Ecto neural progenitor cell (in vitro differentiated cells): ENCODE results near the gene CRHR2.

Experiments used
- DNase-seq: peaks from one replicate; pipeline ENCODE4 v3.0.0-alpha.2; 2018; ENCODE audit warnings: low spot score

CRHR2 gene

GRCh38 chr7:30706908-30707307 lies 24.7 kb upstream of the CRHR2 start:
- no peak for DNase-seq

- DNase-seq, result no peak
Observed at GRCh38 chr7:30706316-30706715, 24.1 kb upstream of the CRHR2 start.

- no peak for DNase-seq
Observed at GRCh38 chr7:30705596-30705995, 23.3 kb upstream of the CRHR2 start.

- no peak for DNase-seq
Observed at GRCh38 chr7:30705008-30705407, 22.8 kb upstream of the CRHR2 start.

GRCh38 chr7:30703756-30704155 lies 21.5 kb upstream of the CRHR2 start:
- no peak for DNase-seq

GRCh38 chr7:30702200-30702599 lies 19.9 kb upstream of the CRHR2 start:
- no peak for DNase-seq

- DNase-seq, result no peak
Observed at GRCh38 chr7:30700941-30701340, 18.7 kb upstream of the CRHR2 start.

- DNase-seq, result no peak
Observed at GRCh38 chr7:30699706-30700495, 17.6 kb upstream of the CRHR2 start.

GRCh38 chr7:30698481-30698880 lies 16.2 kb upstream of the CRHR2 start:
- no peak for DNase-seq

- DNase-seq, result no peak
Observed at GRCh38 chr7:30697719-30698460, 15.6 kb upstream of the CRHR2 start.

GRCh38 chr7:30694774-30695721 lies 12.8 kb upstream of the CRHR2 start:
- no peak for DNase-seq

GRCh38 chr7:30694218-30694745 lies 12.0 kb upstream of the CRHR2 start:
- DNase-seq, result no peak

- DNase-seq, result no peak
Observed at GRCh38 chr7:30692882-30693281, 10.6 kb upstream of the CRHR2 start.

GRCh38 chr7:30692438-30692837 lies 10.2 kb upstream of the CRHR2 start:
- no peak for DNase-seq

GRCh38 chr7:30690011-30690410 lies 7.8 kb upstream of the CRHR2 start:
- no peak for DNase-seq

- DNase-seq, result no peak
Observed at GRCh38 chr7:30688718-30689221, 6.5 kb upstream of the CRHR2 start.

- DNase-seq, result no peak
Observed at GRCh38 chr7:30687604-30688003, 5.3 kb upstream of the CRHR2 start.

GRCh38 chr7:30684351-30684750 lies 2.1 kb upstream of the CRHR2 start:
- no peak for DNase-seq

- no peak for DNase-seq
Observed at GRCh38 chr7:30683816-30684215, 1.6 kb upstream of the CRHR2 start.

- no peak for DNase-seq
Observed at GRCh38 chr7:30683306-30683705, 1.1 kb upstream of the CRHR2 start.

- DNase-seq, result peak; percentile 62
Observed at GRCh38 chr7:30681815-30682211, 443 bp downstream of the CRHR2 start.

- no peak for DNase-seq
Observed at GRCh38 chr7:30681331-30681797, 892 bp downstream of the CRHR2 start.
